H1 (cell line): ENCODE data around the gene C17orf50.

Experiments used
- CBX5 ChIP-seq: fragments of 300-800, 300-1000 bp; sonication (generic); IDR thresholded peaks from 2 replicates; pipeline ENCODE4 v1.7.1; 2016; ENCODE audit warnings: antibody characterized with exemption, low read length, low read depth
- POLR2A ChIP-seq, 2 experiments: IDR thresholded peaks; 1 replicate in 1 of 2; 2 replicates in 1 of 2; pipeline ENCODE4 v1.6.1; 2011; ENCODE audit warnings: low read depth in 2 of 2, low read length in 2 of 2, mild to moderate bottlenecking in 2 of 2; ENCODE audit errors: control extremely low read depth in 1 of 2
- SRF ChIP-seq: IDR thresholded peaks from 2 replicates; pipeline ENCODE4 v1.6.1; 2011; ENCODE audit warnings: mild to moderate bottlenecking, low read depth, low read length, moderate library complexity
- TAF1 ChIP-seq: IDR thresholded peaks from 2 replicates; pipeline ENCODE4 v1.6.1; 2011; ENCODE audit warnings: mild to moderate bottlenecking, low read depth, low read length
- TF ChIP-seq, protein P1 (sequence below), 3 experiments: IDR thresholded peaks; 1 replicate in 2 of 3; 2 replicates in 1 of 3; pipeline versions ENCODE4 v1.5.1 to v1.6.1; 2011; ENCODE audit warnings: low read length in 3 of 3, mild to moderate bottlenecking in 3 of 3, inconsistent platforms in 2 of 3, low read depth in 1 of 3, moderate library complexity in 1 of 3; ENCODE audit not compliant: insufficient read depth in 1 of 3; ENCODE audit errors: control extremely low read depth in 1 of 3

GRCh38 chr17:35801583-35802224 lies 41.0 kb downstream of the C17orf50 start:
- TF ChIP-seq POLR2A (IDR thresholded peaks at IDR 0.05; ENCODE audit: control extremely low read depth in 1 of 2, low read depth in 2 of 2, low read length in 2 of 2): no peak
- TF ChIP-seq SRF: no peak
- no peak for TF ChIP-seq TAF1
- TF ChIP-seq, protein P1, sequence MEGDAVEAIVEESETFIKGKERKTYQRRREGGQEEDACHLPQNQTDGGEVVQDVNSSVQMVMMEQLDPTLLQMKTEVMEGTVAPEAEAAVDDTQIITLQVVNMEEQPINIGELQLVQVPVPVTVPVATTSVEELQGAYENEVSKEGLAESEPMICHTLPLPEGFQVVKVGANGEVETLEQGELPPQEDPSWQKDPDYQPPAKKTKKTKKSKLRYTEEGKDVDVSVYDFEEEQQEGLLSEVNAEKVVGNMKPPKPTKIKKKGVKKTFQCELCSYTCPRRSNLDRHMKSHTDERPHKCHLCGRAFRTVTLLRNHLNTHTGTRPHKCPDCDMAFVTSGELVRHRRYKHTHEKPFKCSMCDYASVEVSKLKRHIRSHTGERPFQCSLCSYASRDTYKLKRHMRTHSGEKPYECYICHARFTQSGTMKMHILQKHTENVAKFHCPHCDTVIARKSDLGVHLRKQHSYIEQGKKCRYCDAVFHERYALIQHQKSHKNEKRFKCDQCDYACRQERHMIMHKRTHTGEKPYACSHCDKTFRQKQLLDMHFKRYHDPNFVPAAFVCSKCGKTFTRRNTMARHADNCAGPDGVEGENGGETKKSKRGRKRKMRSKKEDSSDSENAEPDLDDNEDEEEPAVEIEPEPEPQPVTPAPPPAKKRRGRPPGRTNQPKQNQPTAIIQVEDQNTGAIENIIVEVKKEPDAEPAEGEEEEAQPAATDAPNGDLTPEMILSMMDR (IDR thresholded peaks at IDR 0.05; ENCODE audit: control extremely low read depth in 1 of 3, insufficient read depth in 1 of 3, low read depth in 1 of 3, low read length in 3 of 3): no peak
- no peak for TF ChIP-seq CBX5
